Transverse colon (tissue), 3 donors: ENCODE measurements around the gene TROAP.

Source experiments
- EP300 ChIP-seq: sonication (generic); formaldehyde crosslinking; IDR thresholded peaks from one replicate; pipeline ENCODE4 v1.6.1; 2017; ENCODE audit warnings: antibody characterized with exemption, low read depth
- POLR2A ChIP-seq: fragments of 450-650 bp; IDR thresholded peaks from one replicate; pipeline ENCODE4 v1.6.1; 2016; ENCODE audit warnings: antibody characterized with exemption, mild to moderate bottlenecking, moderate library complexity
- TF ChIP-seq, protein P1 (sequence below), 5 experiments: fragments of 200-600 bp in 3 of 5; fragments of 450-650 bp in 2 of 5; sonication (generic) in 3 of 5; IDR thresholded peaks; 1 replicate in 2 of 5; 2 replicates in 3 of 5; pipeline ENCODE4 v1.5.1; 2016 to 2017; ENCODE audit warnings: antibody characterized with exemption in 5 of 5, inconsistent platforms in 3 of 5, mild to moderate bottlenecking in 2 of 5, moderate library complexity in 1 of 5

DNA sequence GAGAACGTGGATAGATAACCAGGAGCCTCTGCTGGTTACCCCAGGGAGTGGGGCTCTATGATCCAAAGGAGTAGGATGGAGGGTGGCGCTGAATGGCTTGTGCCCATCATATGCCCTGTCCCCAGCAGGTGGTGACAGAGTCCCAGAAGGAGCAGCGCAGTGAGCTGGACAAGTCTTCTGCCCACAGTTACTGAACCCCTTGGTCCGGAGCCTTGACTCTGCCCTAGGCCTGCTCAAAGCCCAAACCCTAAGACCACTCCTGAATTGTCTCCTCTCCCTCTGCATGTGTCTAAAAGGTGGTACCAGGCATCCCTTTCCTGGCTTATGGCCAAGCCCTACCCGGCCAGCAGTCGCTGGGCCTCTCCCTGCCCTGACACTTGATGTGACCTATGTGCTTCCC is 24.9 kb upstream of the TROAP start:
- TF ChIP-seq, protein P1, sequence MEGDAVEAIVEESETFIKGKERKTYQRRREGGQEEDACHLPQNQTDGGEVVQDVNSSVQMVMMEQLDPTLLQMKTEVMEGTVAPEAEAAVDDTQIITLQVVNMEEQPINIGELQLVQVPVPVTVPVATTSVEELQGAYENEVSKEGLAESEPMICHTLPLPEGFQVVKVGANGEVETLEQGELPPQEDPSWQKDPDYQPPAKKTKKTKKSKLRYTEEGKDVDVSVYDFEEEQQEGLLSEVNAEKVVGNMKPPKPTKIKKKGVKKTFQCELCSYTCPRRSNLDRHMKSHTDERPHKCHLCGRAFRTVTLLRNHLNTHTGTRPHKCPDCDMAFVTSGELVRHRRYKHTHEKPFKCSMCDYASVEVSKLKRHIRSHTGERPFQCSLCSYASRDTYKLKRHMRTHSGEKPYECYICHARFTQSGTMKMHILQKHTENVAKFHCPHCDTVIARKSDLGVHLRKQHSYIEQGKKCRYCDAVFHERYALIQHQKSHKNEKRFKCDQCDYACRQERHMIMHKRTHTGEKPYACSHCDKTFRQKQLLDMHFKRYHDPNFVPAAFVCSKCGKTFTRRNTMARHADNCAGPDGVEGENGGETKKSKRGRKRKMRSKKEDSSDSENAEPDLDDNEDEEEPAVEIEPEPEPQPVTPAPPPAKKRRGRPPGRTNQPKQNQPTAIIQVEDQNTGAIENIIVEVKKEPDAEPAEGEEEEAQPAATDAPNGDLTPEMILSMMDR (IDR thresholded peaks at IDR 0.05), result peak in 2 of 5 experiments; percentile 12 to 14
- no peak for TF ChIP-seq EP300
- no peak for TF ChIP-seq POLR2A
